Endothelial cell of umbilical vein (primary cell): ENCODE measurements around the gene OAF. TPM values are rescaled to one million over a fixed set of nuclear protein-coding genes. Genes with fewer than 3 reads are reported as not detected.

ENCODE experiments used
- BruUV-seq: library from RNA; stranded (reverse); fragments of 400-500 nt; replicated peaks from 2 replicates; lab custom pipeline; 2021; lab: Mats Ljungman, UMichigan
- CTCF ChIA-PET: fragments of 300-600, 350-600 bp; sonication (Branson Sonifier 250); formaldehyde crosslinking; loops from one replicate; lab custom pipeline; 2021; ENCODE audit warnings: antibody characterized with exemption, inconsistent platforms; lab: Charles Lee
- POLR2A ChIA-PET: fragments of 300-600, 350-600 bp; sonication (Branson Sonifier 250); formaldehyde crosslinking; loops from one replicate; lab custom pipeline; 2021; ENCODE audit warnings: antibody characterized with exemption, inconsistent platforms; lab: Charles Lee
- DNase-seq: peaks from one replicate; pipeline ENCODE4 v3.0.0-alpha.2; 2011; ENCODE audit warnings: low read depth, low spot score
- FAIRE-seq: peaks from 2 replicates; lab custom pipeline; 2011; peaks lifted over from hg19 to GRCh38; lab: Jason Lieb, UNC
- H2AFZ ChIP-seq: 2 replicates; pipeline ENCODE4 v1.6.0; 2012; ENCODE audit warnings: low read depth, low read length, control low read depth, inconsistent platforms
- H3K27ac ChIP-seq: 2 replicates; pipeline ENCODE4 v1.5.1; 2011; ENCODE audit warnings: low read depth, mild to moderate bottlenecking, control low read depth, low read length, moderate library complexity; ENCODE audit not compliant: insufficient read depth
- H3K27me3 ChIP-seq, 2 experiments: 2 replicates each; pipeline versions ENCODE4 v1.6.0 to v1.6.1; 2011; ENCODE audit warnings: low read length in 2 of 2, mixed read lengths in 1 of 2; ENCODE audit not compliant: control insufficient read depth in 2 of 2, insufficient read depth in 2 of 2
- H3K36me3 ChIP-seq, 2 experiments: 2 replicates in 1 of 2; 3 replicates in 1 of 2; pipeline ENCODE4 v1.5.1; 2011; ENCODE audit warnings: low read length in 2 of 2, mild to moderate bottlenecking in 1 of 2, moderate library complexity in 1 of 2; ENCODE audit not compliant: control insufficient read depth in 2 of 2, insufficient read depth in 2 of 2; ENCODE audit errors: extremely low read depth in 1 of 2
- H3K4me1 ChIP-seq: 3 replicates; pipeline ENCODE4 v1.5.1; 2011; ENCODE audit warnings: mild to moderate bottlenecking, low read length; ENCODE audit not compliant: control insufficient read depth, insufficient read depth; ENCODE audit errors: extremely low read depth
- H3K4me2 ChIP-seq: 2 replicates; pipeline ENCODE4 v1.6.1; 2011; ENCODE audit warnings: low read length, control low read depth, mixed read lengths; ENCODE audit not compliant: insufficient read depth
- H3K4me3 ChIP-seq, 3 experiments: fragments of 200-600 bp in 1 of 3; sonication (generic), shearing (Covaris generic) in 1 of 3; replicated peaks in 1 of 3; 2 replicates each; pipeline ENCODE4 v1.5.1; 2011 to 2016; ENCODE audit warnings: control low read depth in 3 of 3, low read length in 3 of 3, mild to moderate bottlenecking in 2 of 3, inconsistent platforms in 1 of 3, low read depth in 1 of 3, moderate library complexity in 1 of 3; ENCODE audit not compliant: insufficient read depth in 1 of 3
- H3K79me2 ChIP-seq: 2 replicates; pipeline ENCODE4 v1.6.0; 2012; ENCODE audit warnings: low read length, inconsistent platforms; ENCODE audit not compliant: control insufficient read depth, insufficient read depth
- H3K9ac ChIP-seq: replicated peaks from 2 replicates; pipeline ENCODE3; 2011; ENCODE audit warnings: low read length, control low read depth; ENCODE audit not compliant: insufficient read depth; ENCODE audit errors: extremely low read depth
- H3K9me1 ChIP-seq: replicated peaks from 3 replicates; pipeline ENCODE4 v1.6.0; 2011; ENCODE audit warnings: mild to moderate bottlenecking, low read length; ENCODE audit not compliant: control insufficient read depth, insufficient read depth; ENCODE audit errors: extremely low read depth
- H3K9me3 ChIP-seq: replicated peaks from 2 replicates; pipeline ENCODE4 v1.5.1; 2012; ENCODE audit warnings: low read length, inconsistent platforms; ENCODE audit not compliant: control insufficient read depth, insufficient read depth
- H4K20me1 ChIP-seq: replicated peaks from 2 replicates; pipeline ENCODE3; 2011; ENCODE audit warnings: mild to moderate bottlenecking, low read length; ENCODE audit not compliant: control insufficient read depth, insufficient read depth; ENCODE audit errors: extremely low read depth
- CTCF ChIP-seq, 2 donors: IDR thresholded peaks; 1 replicate in 1 of 2; 2 replicates in 1 of 2; pipeline ENCODE4 v1.5.1; 2011; ENCODE audit warnings: low read length in 2 of 2, mild to moderate bottlenecking in 2 of 2, moderate library complexity in 2 of 2, control low read depth in 1 of 2, inconsistent platforms in 1 of 2, low read depth in 1 of 2; ENCODE audit not compliant: insufficient read depth in 1 of 2; ENCODE audit errors: extremely low read depth in 1 of 2
- EZH2 ChIP-seq: IDR thresholded peaks from 2 replicates; pipeline ENCODE4 v1.6.1; 2012; ENCODE audit warnings: borderline replicate concordance, low read depth, mild to moderate bottlenecking, moderate library complexity, low read length, inconsistent platforms; ENCODE audit not compliant: severe bottlenecking
- FOS ChIP-seq: IDR thresholded peaks from 2 replicates; pipeline ENCODE4 v1.6.1; 2011; ENCODE audit warnings: mild to moderate bottlenecking, low read length, moderate library complexity, borderline replicate concordance; ENCODE audit not compliant: insufficient read depth
- GATA2 ChIP-seq: IDR thresholded peaks from 2 replicates; pipeline ENCODE4 v1.7.0; 2011; ENCODE audit warnings: low read depth, mild to moderate bottlenecking, moderate library complexity, mixed read lengths, low read length; ENCODE audit not compliant: insufficient read length, insufficient read depth
- JUN ChIP-seq: IDR thresholded peaks from 2 replicates; pipeline ENCODE4 v1.6.1; 2011; ENCODE audit warnings: borderline replicate concordance, low read depth; ENCODE audit not compliant: insufficient read length, insufficient read depth
- MYC ChIP-seq: IDR thresholded peaks from one replicate; pipeline ENCODE4 v1.6.1; 2011; ENCODE audit warnings: mild to moderate bottlenecking, low read depth, low read length
- POLR2A ChIP-seq: IDR thresholded peaks from 2 replicates; pipeline ENCODE4 v1.6.1; 2012; ENCODE audit warnings: low read depth, mild to moderate bottlenecking, control low read depth, low read length
- POLR2AphosphoS5 ChIP-seq: IDR thresholded peaks from 2 replicates; pipeline ENCODE4 v1.6.1; 2012; ENCODE audit warnings: low read depth, mild to moderate bottlenecking, control low read depth, low read length, moderate library complexity; ENCODE audit not compliant: insufficient read depth
- dilution Hi-C: fragments of 300-500 bp; cut with MboI; formaldehyde crosslinking; loops from one replicate; pipeline ENCODE4 v1.15.0; 2019; ENCODE audit warnings: low sequenced_read_pairs; ENCODE audit not compliant: extremely low pct_ligation_motif_present
- intact Hi-C: fragments of 100-400 bp; cut with micrococcal nuclease; formaldehyde crosslinking; loops from one replicate; pipeline ENCODE4 v1.10.0; 2022
- polyA plus RNA-seq, 4 experiments: library from polyadenylated mRNA; depleted of rRNA in 3 of 4; stranded (reverse) in 3 of 4; unstranded in 1 of 4; fragments of >200 nt; gene quantifications; 2 replicates each; pipeline versions ENCODE4 v1.2.1 to v1.2.3, GENCODE V29; 2011 to 2012; ENCODE audit warnings: missing spikeins in 1 of 4
- total RNA-seq: library from RNA; stranded (reverse); gene quantifications from 2 replicates; pipeline ENCODE4 v1.2.3, GENCODE V29; 2021
- TF ChIP-seq, protein P1 (sequence below): IDR thresholded peaks from 2 replicates; pipeline ENCODE4 v1.6.1; 2011; ENCODE audit not compliant: insufficient read depth, insufficient read length

OAF gene
- total and polyA plus RNA-seq, 2 donors (not counting 3 experiments of a cell fraction or from before 2014, with no cell fraction given), result 32.1 to 33.8 TPM

- dilution Hi-C loops (no loop called here), intact Hi-C loops (no loop called here)
- Histone ChIP-seq H3K79me2 (no peaks in the 10 kb centered on the region), H3K9me3 (no peaks in the 10 kb centered on the region), H3K4me2 (no peak overlapping the region), H4K20me1 (no peaks in the 10 kb centered on the region), H3K9me1 (no peaks in the 10 kb centered on the region), H3K27me3 (peaks cover 2 to 6% of the 10 kb centered on the region in 2 experiments), H3K36me3 (no peaks in the 10 kb centered on the region), H3K27ac (no peak overlapping the region), H2AFZ (no peak overlapping the region), H3K4me3 (no peak overlapping the region), H3K9ac (no peak overlapping the region), H3K4me1 (no peaks in the 10 kb centered on the region)
- BruUV-seq, result no TSS peak
- no peak for FAIRE-seq
- ChIA-PET POLR2A (no interaction called here), CTCF (interaction anchor here (1.9 kb wide), 1 partner anchor 9 kb away, joined by 4 read pairs; no protein-coding TSS in a partner anchor)
- no peak for DNase-seq
- no peak for TF ChIP-seq POLR2AphosphoS5
- no peak for TF ChIP-seq JUN
- TF ChIP-seq GATA2, result no peak
- no peak for TF ChIP-seq MYC
- TF ChIP-seq FOS, result no peak
- TF ChIP-seq, protein P1, sequence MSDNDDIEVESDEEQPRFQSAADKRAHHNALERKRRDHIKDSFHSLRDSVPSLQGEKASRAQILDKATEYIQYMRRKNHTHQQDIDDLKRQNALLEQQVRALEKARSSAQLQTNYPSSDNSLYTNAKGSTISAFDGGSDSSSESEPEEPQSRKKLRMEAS, result no peak
- no peak for TF ChIP-seq POLR2A
- no peak for TF ChIP-seq EZH2
- no peak for TF ChIP-seq CTCF (IDR thresholded peaks at IDR 0.05; ENCODE audit: extremely low read depth in 1 of 2, insufficient read depth in 1 of 2, low read depth in 1 of 2, low read length in 2 of 2)
Measured at GRCh38 chr11:120267319-120267718, 56.5 kb downstream of the OAF start.
